ENCODE data around the gene B4GALT2.

- no peak for TF ChIP-seq POLR2A (IDR thresholded peaks at IDR 0.05)
- no peak for TF ChIP-seq CTCF (IDR thresholded peaks at IDR 0.05)
- TF ChIP-seq POLR2AphosphoS5 (IDR thresholded peaks at IDR 0.05) = no peak
Observed at GRCh38 chr1:43978551-43979260, at the start of gene B4GALT2.
